Panc1 (cell line): Measurements from ENCODE around the gene ITGA3. TPM values are rescaled to one million over a fixed set of nuclear protein-coding genes. Genes with fewer than 3 reads are reported as not detected.

Experiments used
- ATAC-seq: fragments of 200-7000 bp; cut with Tn5 transposase; 2 replicates; pipeline ENCODE4 v1.9.1; 2020; ENCODE audit warnings: mild to moderate bottlenecking, moderate library complexity
- BruUV-seq: library from RNA; stranded (reverse); fragments of 400-500 nt; replicated peaks from 2 replicates; lab custom pipeline; 2021; lab: Mats Ljungman, UMichigan
- CTCF ChIA-PET: fragments of 300-600 bp; sonication (Branson Sonifier 250); formaldehyde crosslinking; loops from one replicate; lab custom pipeline; 2022; ENCODE audit warnings: antibody characterized with exemption; lab: Charles Lee
- POLR2A ChIA-PET: fragments of 300-600 bp; sonication (Branson Sonifier 250); formaldehyde crosslinking; loops from one replicate; lab custom pipeline; 2022; ENCODE audit warnings: antibody characterized with exemption; lab: Charles Lee
- DNase-seq: peaks from one replicate; pipeline ENCODE4 v3.0.0-alpha.2; 2010; ENCODE audit warnings: low read depth, low spot score
- H3K27ac ChIP-seq: 2 replicates; pipeline ENCODE4 v1.5.1; 2011; ENCODE audit warnings: mild to moderate bottlenecking, low read length, inconsistent platforms
- H3K27me3 ChIP-seq: fragments of 200-500 bp; sonication (Bioruptor generic); 2 replicates; pipeline ENCODE4 v1.6.0; 2014; ENCODE audit warnings: low read length, inconsistent platforms; ENCODE audit not compliant: control insufficient read depth, insufficient read depth
- H3K36me3 ChIP-seq: fragments of 200-500 bp; sonication (Bioruptor generic); 2 replicates; pipeline ENCODE4 v1.5.1; 2014; ENCODE audit warnings: inconsistent platforms, mild to moderate bottlenecking, low read length, moderate library complexity; ENCODE audit not compliant: control insufficient read depth, insufficient read depth
- H3K4me1 ChIP-seq: 2 replicates; pipeline ENCODE4 v1.5.1; 2011; ENCODE audit warnings: inconsistent platforms, mild to moderate bottlenecking, low read length, moderate library complexity; ENCODE audit not compliant: control insufficient read depth, insufficient read depth
- H3K4me3 ChIP-seq, 2 experiments: 2 replicates each; pipeline ENCODE4 v1.5.1; 2011 to 2012; ENCODE audit warnings: low read depth in 2 of 2, low read length in 2 of 2, mild to moderate bottlenecking in 2 of 2, inconsistent platforms in 1 of 2, moderate library complexity in 1 of 2
- H3K9me3 ChIP-seq: fragments of 200-500 bp; sonication (Bioruptor generic); 2 replicates; pipeline ENCODE4 v1.5.1; 2014; ENCODE audit warnings: low read depth, mild to moderate bottlenecking, inconsistent platforms, low read length, moderate library complexity; ENCODE audit not compliant: control insufficient read depth, insufficient read depth
- POLR2AphosphoS5 ChIP-seq: IDR thresholded peaks from 2 replicates; pipeline ENCODE4 v1.6.1; 2012; ENCODE audit warnings: mild to moderate bottlenecking, low read depth, low read length, moderate library complexity
- SIN3A ChIP-seq: IDR thresholded peaks from 2 replicates; pipeline ENCODE4 v1.6.1; 2012; ENCODE audit warnings: low read depth, mild to moderate bottlenecking, low read length, moderate library complexity, borderline replicate concordance; ENCODE audit not compliant: insufficient read depth
- TCF7L2 ChIP-seq: IDR thresholded peaks from 2 replicates; pipeline ENCODE4 v1.6.1; 2011; ENCODE audit warnings: mild to moderate bottlenecking, low read depth, low read length, inconsistent platforms
- in situ Hi-C: cut with HindIII; loops from 2 replicates; pipeline ENCODE4 v1.10.0; 2016; ENCODE audit warnings: low sequenced_read_pairs, low pct_unique_long_range_greater_than_20kb
- intact Hi-C: fragments of 100-400 bp; cut with micrococcal nuclease; formaldehyde crosslinking; loops from one replicate; pipeline ENCODE4 v1.10.0; 2022; ENCODE audit not compliant: unreplicated experiment
- total RNA-seq: library from RNA; stranded (reverse); gene quantifications from one replicate; pipeline ENCODE4 v1.2.1, GENCODE V29; 2021; ENCODE audit not compliant: unreplicated experiment
- TF ChIP-seq, protein P1 (sequence below): fragments of 450-650 bp; IDR thresholded peaks from 2 replicates; pipeline ENCODE4 v1.5.1; 2017; ENCODE audit warnings: mild to moderate bottlenecking
- TF ChIP-seq, protein P2 (sequence below), 2 experiments: IDR thresholded peaks; 2 replicates each; pipeline ENCODE4 v1.6.1; 2011 to 2012; ENCODE audit warnings: low read depth in 2 of 2, control low read depth in 1 of 2, low read length in 1 of 2, mild to moderate bottlenecking in 1 of 2, moderate library complexity in 1 of 2; ENCODE audit not compliant: insufficient read depth in 1 of 2

Gene ITGA3
- total RNA-seq, 1 experiment from 2014 or later, result 439 TPM

DNA sequence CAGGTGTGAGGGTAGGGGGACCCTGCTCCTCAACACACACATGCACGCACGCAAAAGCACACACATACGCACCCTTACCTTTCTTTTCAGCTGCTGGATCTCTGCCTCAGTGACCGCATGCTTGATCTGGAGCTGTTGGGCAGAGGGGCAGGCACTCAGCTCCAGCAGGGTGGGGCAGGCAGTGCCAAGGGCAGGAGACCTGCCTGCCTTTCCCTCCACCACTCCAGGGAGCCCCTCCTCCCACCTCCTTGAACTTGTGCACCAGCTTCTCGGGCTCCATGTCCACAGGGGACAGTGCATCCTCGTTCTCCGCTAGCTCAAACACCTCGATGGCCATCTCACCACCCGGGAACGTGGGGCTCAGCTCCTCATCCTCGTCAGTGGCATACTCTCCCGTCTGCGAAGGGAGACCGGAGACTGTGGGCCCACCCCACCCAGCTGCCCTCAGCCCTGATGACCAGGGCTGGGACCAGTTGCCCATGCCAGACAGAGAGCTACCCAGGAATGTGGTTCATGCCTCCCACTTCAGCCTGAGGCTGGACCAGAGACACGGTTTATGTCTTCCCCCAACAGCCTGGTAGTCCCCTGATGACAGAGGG is 83.4 kb downstream of the ITGA3 start:
- CTCF ChIA-PET, result no interaction called here
- H3K27me3 ChIP-seq, result no peaks in the 10 kb centered on the region
- H3K9me3 ChIP-seq, result no peaks in the 10 kb centered on the region
- POLR2A ChIA-PET, result interaction anchor here (0.6 to 1.2 kb wide), 3 partner anchors 11 to 108 kb away, joined by 3 to 15 read pairs (median 12); partner anchors contain the start of gene PPP1R9B
- peaks cover 7% of the 10 kb centered on the region for H3K4me1 ChIP-seq
- DNase-seq, result no peak
- no TSS peak for BruUV-seq
- H3K4me3 ChIP-seq, result no peak overlapping the region
- H3K27ac ChIP-seq, result no peak overlapping the region
- intact Hi-C loops, result no loop called here
- H3K36me3 ChIP-seq, result peaks cover 25% of the 10 kb centered on the region
- in situ Hi-C loops, result no loop called here
- no peak for TF ChIP-seq TCF7L2
- TF ChIP-seq, protein P1, sequence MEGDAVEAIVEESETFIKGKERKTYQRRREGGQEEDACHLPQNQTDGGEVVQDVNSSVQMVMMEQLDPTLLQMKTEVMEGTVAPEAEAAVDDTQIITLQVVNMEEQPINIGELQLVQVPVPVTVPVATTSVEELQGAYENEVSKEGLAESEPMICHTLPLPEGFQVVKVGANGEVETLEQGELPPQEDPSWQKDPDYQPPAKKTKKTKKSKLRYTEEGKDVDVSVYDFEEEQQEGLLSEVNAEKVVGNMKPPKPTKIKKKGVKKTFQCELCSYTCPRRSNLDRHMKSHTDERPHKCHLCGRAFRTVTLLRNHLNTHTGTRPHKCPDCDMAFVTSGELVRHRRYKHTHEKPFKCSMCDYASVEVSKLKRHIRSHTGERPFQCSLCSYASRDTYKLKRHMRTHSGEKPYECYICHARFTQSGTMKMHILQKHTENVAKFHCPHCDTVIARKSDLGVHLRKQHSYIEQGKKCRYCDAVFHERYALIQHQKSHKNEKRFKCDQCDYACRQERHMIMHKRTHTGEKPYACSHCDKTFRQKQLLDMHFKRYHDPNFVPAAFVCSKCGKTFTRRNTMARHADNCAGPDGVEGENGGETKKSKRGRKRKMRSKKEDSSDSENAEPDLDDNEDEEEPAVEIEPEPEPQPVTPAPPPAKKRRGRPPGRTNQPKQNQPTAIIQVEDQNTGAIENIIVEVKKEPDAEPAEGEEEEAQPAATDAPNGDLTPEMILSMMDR, result no peak
- no peak for TF ChIP-seq SIN3A
- TF ChIP-seq POLR2AphosphoS5, result no peak
- TF ChIP-seq, protein P2, sequence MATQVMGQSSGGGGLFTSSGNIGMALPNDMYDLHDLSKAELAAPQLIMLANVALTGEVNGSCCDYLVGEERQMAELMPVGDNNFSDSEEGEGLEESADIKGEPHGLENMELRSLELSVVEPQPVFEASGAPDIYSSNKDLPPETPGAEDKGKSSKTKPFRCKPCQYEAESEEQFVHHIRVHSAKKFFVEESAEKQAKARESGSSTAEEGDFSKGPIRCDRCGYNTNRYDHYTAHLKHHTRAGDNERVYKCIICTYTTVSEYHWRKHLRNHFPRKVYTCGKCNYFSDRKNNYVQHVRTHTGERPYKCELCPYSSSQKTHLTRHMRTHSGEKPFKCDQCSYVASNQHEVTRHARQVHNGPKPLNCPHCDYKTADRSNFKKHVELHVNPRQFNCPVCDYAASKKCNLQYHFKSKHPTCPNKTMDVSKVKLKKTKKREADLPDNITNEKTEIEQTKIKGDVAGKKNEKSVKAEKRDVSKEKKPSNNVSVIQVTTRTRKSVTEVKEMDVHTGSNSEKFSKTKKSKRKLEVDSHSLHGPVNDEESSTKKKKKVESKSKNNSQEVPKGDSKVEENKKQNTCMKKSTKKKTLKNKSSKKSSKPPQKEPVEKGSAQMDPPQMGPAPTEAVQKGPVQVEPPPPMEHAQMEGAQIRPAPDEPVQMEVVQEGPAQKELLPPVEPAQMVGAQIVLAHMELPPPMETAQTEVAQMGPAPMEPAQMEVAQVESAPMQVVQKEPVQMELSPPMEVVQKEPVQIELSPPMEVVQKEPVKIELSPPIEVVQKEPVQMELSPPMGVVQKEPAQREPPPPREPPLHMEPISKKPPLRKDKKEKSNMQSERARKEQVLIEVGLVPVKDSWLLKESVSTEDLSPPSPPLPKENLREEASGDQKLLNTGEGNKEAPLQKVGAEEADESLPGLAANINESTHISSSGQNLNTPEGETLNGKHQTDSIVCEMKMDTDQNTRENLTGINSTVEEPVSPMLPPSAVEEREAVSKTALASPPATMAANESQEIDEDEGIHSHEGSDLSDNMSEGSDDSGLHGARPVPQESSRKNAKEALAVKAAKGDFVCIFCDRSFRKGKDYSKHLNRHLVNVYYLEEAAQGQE (IDR thresholded peaks at IDR 0.05; ENCODE audit: insufficient read depth in 1 of 2, low read depth in 2 of 2, low read length in 1 of 2), result no peak
- no peak for ATAC-seq

Other genes starting within 250 kb of the ITGA3 start
- not detected for gene TAC4, start 208.0 kb upstream of the ITGA3 start, total RNA-seq
- 11.2 TPM for gene DLX4, start 86.9 kb upstream of the ITGA3 start, total RNA-seq
- 2.9 TPM for gene DLX3, start 60.9 kb upstream of the ITGA3 start, total RNA-seq
- 46.0 TPM for gene PDK2, start 39.2 kb downstream of the ITGA3 start, total RNA-seq
- 6.9 TPM for gene SAMD14, start 74.0 kb downstream of the ITGA3 start, total RNA-seq
- gene PPP1R9B, start 94.6 kb downstream of the ITGA3 start, total RNA-seq, result 114 TPM
- not detected for gene SGCA, start 109.9 kb downstream of the ITGA3 start, total RNA-seq
- 52.7 TPM for gene COL1A1, start 145.5 kb downstream of the ITGA3 start, total RNA-seq
- 0.54 TPM for gene TMEM92, start 218.4 kb downstream of the ITGA3 start, total RNA-seq